Chondrocyte (in vitro differentiated cells): ENCODE data around the gene PADI2. TPM values are rescaled to one million over a fixed set of nuclear protein-coding genes. Genes with fewer than 3 reads are reported as not detected.

Source experiments
- DNase-seq: peaks from one replicate; pipeline ENCODE4 v3.0.0; 2021; ENCODE audit warnings: mixed read lengths, low spot score
- H3K27ac Mint-ChIP-seq: one replicate; pipeline ENCODE4 v1.8.0; 2021; ENCODE audit warnings: mild to moderate bottlenecking, moderate library complexity, mixed read lengths; ENCODE audit not compliant: unreplicated experiment
- H3K27me3 Mint-ChIP-seq: 2 replicates; pipeline ENCODE4 v1.8.0; 2021; ENCODE audit warnings: low read depth, mixed read lengths
- H3K36me3 Mint-ChIP-seq: 2 replicates; pipeline ENCODE4 v1.8.0; 2021; ENCODE audit warnings: low read depth, mixed read lengths
- H3K4me1 Mint-ChIP-seq: 2 replicates; pipeline ENCODE4 v1.8.0; 2021; ENCODE audit warnings: low read depth, mild to moderate bottlenecking, mixed read lengths
- H3K4me3 Mint-ChIP-seq: one replicate; pipeline ENCODE4 v1.8.0; 2021; ENCODE audit warnings: mild to moderate bottlenecking, moderate library complexity, mixed read lengths; ENCODE audit not compliant: unreplicated experiment
- H3K9me3 Mint-ChIP-seq: 2 replicates; pipeline ENCODE4 v1.8.0; 2021; ENCODE audit warnings: low read depth, mixed read lengths
- total RNA-seq: library from RNA; stranded (reverse); gene quantifications from 3 replicates; pipeline ENCODE4 v1.2.1, GENCODE V29; 2021
- TF ChIP-seq, protein P1 (sequence below): fragments of 200-600 bp; sonication (generic); IDR thresholded peaks from 2 replicates; pipeline ENCODE4 v1.5.0; 2021; ENCODE audit warnings: antibody characterized with exemption, mild to moderate bottlenecking, moderate library complexity

PADI2 gene
- total RNA-seq, 1 donor from 2014 or later, result 74.9 TPM

DNA sequence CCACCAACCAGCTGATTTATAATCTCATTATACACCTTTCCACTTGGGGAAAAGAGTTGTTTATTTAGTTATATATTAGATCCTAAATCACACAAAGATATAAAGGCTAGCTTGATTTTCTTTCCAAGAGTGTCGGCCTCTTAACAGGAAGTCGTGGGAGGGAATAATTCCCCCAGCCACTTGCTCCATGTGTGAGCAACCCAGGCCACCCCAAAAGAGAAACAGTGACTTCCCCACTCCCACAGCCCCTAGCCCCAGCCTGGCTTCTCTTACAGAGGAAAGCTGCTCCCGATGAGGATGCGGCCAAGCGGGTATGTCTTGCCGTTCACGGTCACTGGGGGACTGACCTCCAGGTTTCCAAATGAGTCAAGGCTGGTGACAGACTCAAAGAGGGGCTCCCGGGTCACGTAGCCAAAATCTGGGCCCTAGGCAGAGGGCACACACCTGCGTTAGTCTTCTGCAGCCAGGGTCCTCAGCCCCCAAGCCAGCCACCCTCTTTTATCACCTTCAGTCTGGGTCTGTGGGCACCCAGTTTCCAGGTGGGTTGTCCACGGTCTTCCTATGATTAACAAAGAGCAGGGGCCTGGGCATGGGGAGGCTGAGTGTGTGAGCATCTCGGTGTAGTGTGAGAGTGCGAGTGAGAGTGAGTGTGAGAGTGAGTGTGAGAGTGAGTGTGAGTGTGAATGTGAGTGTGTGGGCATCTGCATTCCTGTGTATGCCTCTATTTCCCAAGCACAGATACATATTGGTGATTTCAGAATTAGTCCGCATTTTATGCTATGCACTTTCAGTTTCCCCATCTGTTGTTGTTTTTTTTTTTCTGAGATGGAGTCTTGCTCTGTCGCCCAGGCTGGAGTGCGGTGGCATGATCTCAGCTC, 40.0 kb downstream of the PADI2 start:
- Mint-ChIP-seq H3K4me1 (no peaks in the 10 kb centered on the region), H3K27me3 (peaks cover 3% of the 10 kb centered on the region), H3K27ac (no peak overlapping the region), H3K9me3 (no peaks in the 10 kb centered on the region), H3K4me3 (no peak overlapping the region), H3K36me3 (peaks cover 1% of the 10 kb centered on the region)
- TF ChIP-seq, protein P1, sequence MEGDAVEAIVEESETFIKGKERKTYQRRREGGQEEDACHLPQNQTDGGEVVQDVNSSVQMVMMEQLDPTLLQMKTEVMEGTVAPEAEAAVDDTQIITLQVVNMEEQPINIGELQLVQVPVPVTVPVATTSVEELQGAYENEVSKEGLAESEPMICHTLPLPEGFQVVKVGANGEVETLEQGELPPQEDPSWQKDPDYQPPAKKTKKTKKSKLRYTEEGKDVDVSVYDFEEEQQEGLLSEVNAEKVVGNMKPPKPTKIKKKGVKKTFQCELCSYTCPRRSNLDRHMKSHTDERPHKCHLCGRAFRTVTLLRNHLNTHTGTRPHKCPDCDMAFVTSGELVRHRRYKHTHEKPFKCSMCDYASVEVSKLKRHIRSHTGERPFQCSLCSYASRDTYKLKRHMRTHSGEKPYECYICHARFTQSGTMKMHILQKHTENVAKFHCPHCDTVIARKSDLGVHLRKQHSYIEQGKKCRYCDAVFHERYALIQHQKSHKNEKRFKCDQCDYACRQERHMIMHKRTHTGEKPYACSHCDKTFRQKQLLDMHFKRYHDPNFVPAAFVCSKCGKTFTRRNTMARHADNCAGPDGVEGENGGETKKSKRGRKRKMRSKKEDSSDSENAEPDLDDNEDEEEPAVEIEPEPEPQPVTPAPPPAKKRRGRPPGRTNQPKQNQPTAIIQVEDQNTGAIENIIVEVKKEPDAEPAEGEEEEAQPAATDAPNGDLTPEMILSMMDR, result no peak
- no peak for DNase-seq

DNA sequence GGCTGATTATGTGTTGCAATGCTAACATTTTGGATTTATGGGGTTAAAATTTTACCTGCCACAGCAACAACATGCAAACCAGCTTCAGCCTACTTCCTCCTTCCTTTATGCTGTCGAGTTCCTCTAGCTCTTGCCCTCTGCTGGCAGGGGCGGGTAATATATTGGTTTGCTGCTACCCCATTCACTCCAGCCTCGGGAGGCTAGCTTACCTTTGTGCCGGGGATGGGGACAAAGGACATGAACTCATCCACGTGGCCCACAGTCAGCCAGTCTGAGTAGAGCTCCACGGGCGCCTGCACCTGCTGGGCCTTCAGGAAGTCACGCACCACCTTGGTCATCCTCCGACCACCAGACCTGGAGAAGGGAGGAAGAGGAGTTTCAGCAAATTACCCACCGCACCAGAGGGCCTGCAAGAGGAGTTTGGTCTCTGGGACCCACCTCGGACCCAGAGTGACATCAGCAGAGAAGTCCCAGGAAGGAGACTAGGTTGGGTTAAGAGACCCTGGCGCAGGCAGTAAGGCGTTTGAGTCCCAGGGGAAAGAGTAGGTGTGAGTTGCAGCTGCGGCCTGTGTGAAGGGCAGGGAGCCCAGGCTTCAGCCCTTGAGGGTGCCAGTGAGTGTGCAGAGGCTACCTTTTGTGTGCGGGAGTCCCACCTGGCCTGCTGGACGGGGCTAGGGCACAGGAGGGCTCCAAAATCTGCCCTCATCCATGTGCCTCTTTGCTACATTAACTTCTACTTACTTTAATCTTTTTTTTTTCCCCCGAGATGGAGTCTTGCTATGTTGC, 43.6 kb downstream of the PADI2 start:
- H3K4me1 Mint-ChIP-seq, result no peaks in the 10 kb centered on the region
- no peak overlapping the region for H3K4me3 Mint-ChIP-seq
- peaks cover 3% of the 10 kb centered on the region for H3K27me3 Mint-ChIP-seq
- no peak overlapping the region for H3K27ac Mint-ChIP-seq
- H3K36me3 Mint-ChIP-seq, result peaks cover 1% of the 10 kb centered on the region
- TF ChIP-seq, protein P1, result peak; percentile 72
- no peaks in the 10 kb centered on the region for H3K9me3 Mint-ChIP-seq
- peak; percentile 51 for DNase-seq

DNA sequence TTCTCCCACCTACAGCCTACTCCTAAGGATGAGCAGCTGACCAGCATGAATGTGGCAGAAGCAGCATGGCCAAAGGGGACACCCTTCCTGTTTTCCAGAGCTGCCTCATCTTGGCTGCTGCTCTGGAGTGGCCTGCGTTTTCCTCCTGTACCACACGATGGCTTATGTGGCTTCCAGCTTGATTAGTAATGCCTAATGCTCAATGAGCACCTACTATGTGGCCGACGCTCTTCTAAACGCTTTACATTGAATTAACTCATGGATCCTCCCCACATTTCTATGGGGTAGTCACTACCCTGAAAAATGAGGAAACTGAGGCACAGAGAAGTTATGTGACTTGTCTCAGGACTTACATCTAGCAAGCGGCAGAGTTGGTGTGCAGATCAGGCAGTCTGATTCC, 47.5 kb downstream of the PADI2 start:
- DNase-seq, result peak; percentile 4
- TF ChIP-seq, protein P1, result no peak
- Mint-ChIP-seq H3K27me3 (peaks cover under 1% of the 10 kb centered on the region), H3K27ac (no peak overlapping the region), H3K36me3 (no peaks in the 10 kb centered on the region), H3K9me3 (no peaks in the 10 kb centered on the region), H3K4me1 (no peaks in the 10 kb centered on the region), H3K4me3 (no peak overlapping the region)

DNA sequence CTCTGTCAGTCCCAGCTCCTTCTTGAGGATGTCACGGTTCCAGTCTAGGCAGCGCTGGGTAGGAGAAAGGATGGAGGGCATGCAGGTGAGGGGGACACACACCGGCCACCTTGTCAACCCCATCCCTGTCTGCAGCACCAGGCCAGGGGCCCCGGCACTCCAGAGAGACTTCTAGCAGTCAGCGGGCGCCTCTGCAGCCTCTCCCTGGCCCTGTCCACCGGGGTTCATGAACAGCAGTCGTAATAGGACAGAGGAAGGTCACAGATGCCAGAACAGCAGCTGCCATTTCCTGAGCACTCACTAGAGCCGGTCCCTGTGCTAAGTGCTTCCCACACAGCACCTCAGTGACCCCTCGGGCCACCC, 49.1 kb downstream of the PADI2 start:
- TF ChIP-seq, protein P1, result no peak
- Mint-ChIP-seq H3K36me3 (no peaks in the 10 kb centered on the region), H3K9me3 (no peaks in the 10 kb centered on the region), H3K27me3 (no peaks in the 10 kb centered on the region), H3K4me1 (no peaks in the 10 kb centered on the region), H3K4me3 (no peak overlapping the region), H3K27ac (no peak overlapping the region)
- peak; percentile 77 for DNase-seq

DNA sequence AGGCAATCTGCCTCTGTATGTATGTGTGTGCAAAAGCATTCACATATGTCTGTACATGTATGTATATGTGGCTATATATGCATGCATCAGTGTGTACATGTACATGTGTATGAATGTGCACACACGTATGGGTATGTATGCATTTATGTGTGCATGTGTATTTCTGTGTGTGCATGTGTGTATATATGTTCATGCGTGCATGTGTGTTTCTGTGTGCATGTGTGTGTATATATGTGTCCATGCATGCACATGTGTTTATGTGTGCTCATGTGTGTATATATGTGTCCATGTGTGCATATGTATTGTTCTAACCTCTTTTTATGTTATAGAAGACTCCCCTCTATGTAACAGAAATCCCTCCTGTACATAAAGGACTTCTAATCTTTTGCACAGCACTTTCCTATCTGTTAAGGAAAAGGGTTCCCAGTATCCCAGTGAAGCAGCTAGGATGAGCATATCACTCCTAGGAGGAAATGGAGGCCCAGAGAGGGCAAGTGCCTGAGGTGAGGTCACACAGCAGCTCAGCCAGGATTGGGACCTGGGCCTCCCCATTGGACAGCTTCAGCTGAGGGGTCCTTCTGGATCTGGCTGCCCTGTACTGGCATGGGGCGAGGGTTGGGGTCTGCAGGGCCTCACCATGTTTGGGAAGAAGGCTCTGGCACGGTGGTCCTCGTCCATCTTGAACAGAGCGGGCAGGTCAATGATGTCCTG, 49.6 kb downstream of the PADI2 start:
- Mint-ChIP-seq H3K4me3 (no peak overlapping the region), H3K27me3 (no peaks in the 10 kb centered on the region), H3K36me3 (no peaks in the 10 kb centered on the region), H3K27ac (no peak overlapping the region), H3K4me1 (no peaks in the 10 kb centered on the region), H3K9me3 (no peaks in the 10 kb centered on the region)
- TF ChIP-seq, protein P1, result no peak
- DNase-seq, result peak; percentile 69
